ENCODE measurements around the gene CCDC60. TPM values are rescaled to one million over a fixed set of nuclear protein-coding genes. Genes with fewer than 3 reads are reported as not detected.
A peak's percentile ranks its signal among the peaks of the same experiment; 100 is the strongest.

Gene CCDC60
- total RNA-seq, 2 donors from 2014 or later = 1.2 to 4.4 TPM

- ATAC-seq (no peak), DNase-seq (no peak)
- intact Hi-C loops (cut with DNase I, micrococcal nuclease) = no loop called here
Observed at GRCh38 chr12:119475650-119476049, 141.1 kb downstream of the CCDC60 start.

GRCh38 chr12:119476951-119477350 lies 142.4 kb downstream of the CCDC60 start:
- intact Hi-C loops (cut with DNase I, micrococcal nuclease) = no loop called here
- DNase-seq (no peak), ATAC-seq (no peak)

- no peak for ATAC-seq
- DNase-seq = no peak
- intact Hi-C loops (cut with DNase I, micrococcal nuclease) = no loop called here
Observed at GRCh38 chr12:119479121-119479561, 144.6 kb downstream of the CCDC60 start.

DNA sequence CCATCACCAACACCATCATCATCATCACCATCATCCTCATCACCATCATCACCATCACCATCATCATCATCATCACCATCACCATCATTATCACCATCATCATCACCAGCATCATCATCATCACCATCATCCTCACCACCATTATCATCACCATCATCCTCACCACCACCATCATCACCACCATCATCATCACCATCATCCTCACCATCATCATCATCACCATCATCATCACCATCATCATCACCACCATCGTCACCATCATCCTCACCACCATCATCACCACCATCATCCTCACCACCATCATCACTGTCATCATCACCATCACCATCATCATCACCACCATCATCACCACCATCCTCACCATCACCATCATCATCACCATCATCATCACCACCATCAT lies 146.0 kb downstream of the CCDC60 start:
- intact Hi-C loops (cut with DNase I, micrococcal nuclease) = no loop called here
- no peak for ATAC-seq
- no peak for DNase-seq

GRCh38 chr12:119486599-119487154 lies 152.1 kb downstream of the CCDC60 start:
- DNase-seq = no peak
- intact Hi-C loops (cut with DNase I, micrococcal nuclease) = no loop called here
- ATAC-seq = no peak

DNA sequence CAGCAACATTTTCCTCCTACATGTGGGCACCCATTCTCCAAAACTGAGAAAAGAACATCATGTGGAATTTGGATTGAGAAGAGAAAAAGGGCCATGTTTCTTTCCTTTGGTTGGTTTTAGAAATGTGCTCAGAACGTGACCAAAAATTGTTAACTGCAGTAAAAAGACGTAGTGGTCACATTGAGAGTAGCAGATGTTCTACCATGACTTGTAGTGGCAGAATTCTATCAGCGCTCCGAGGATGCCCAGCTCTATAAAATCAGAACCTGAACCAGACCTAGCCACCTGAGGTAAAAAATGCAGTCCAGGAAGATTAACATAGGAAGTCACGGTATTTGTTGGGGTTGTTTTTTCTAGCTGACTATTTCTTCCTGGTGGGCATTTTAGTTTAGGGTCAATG lies 157.3 kb downstream of the CCDC60 start:
- DNase-seq (no peak), ATAC-seq (no peak)
- intact Hi-C loops (cut with DNase I, micrococcal nuclease) = no loop called here

- no peak for DNase-seq
- intact Hi-C loops (cut with DNase I, micrococcal nuclease) = no loop called here
- no peak for ATAC-seq
Observed at GRCh38 chr12:119500209-119500608, 165.7 kb downstream of the CCDC60 start.

GRCh38 chr12:119501052-119501451 lies 166.5 kb downstream of the CCDC60 start:
- no peak for DNase-seq
- no peak for ATAC-seq
- intact Hi-C loops (cut with DNase I, micrococcal nuclease) = no loop called here

DNA sequence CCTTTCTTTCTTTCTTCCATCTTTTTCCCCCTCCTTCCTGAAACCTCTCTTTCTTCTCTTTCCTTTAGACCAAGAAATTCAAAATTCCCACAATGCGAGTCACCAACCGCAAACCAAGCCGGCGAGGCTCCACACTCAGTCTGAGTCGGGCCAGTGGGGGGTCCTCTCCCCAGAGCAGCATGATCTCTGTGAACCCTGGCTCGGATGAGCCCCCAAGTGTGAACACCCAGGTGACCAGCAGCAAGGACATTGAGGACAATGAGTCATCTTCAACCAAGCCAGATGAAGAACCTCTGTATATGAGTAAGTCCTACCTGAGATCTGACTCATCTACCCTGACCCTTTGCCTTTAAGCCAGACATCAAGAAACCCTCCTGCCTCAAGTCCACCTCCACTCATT lies 170.5 kb downstream of the CCDC60 start:
- DNase-seq (no peak), ATAC-seq (no peak)
- intact Hi-C loops (cut with DNase I, micrococcal nuclease) = no loop called here

GRCh38 chr12:119512772-119513497 lies 178.4 kb downstream of the CCDC60 start:
- intact Hi-C loops (cut with DNase I, micrococcal nuclease) = no loop called here
- DNase-seq = no peak
- no peak for ATAC-seq

DNA sequence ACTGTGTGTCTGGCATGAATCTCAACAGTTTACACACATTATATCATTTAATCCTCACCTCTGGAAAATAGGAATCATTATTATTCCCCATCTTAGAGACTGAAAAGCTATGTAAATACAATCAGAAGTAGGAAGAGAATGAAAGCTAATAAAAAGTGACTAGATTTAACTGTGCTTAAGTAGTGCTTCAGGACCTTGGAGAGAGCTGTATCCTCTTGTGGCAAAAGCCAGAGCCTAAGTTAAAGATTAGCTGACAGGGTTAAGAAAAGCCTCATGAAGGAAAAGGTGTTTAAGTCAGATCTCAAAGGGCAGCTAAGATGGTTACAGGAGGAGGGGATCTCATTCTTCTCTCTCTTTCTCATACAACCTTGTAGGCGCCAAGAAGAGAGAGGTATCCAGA lies 193.7 kb downstream of the CCDC60 start:
- no peak for ATAC-seq
- DNase-seq = no peak
- intact Hi-C loops (cut with DNase I, micrococcal nuclease) = no loop called here

- DNase-seq (no peak), ATAC-seq (no peak)
- intact Hi-C loops (cut with DNase I, micrococcal nuclease) = loop anchor here in 1 of 2 donors (10.0 kb wide), 2 partner anchors 426 to 1136 kb away; no protein-coding TSS in a partner anchor
Observed at GRCh38 chr12:119540476-119540875, 205.9 kb downstream of the CCDC60 start.

DNA sequence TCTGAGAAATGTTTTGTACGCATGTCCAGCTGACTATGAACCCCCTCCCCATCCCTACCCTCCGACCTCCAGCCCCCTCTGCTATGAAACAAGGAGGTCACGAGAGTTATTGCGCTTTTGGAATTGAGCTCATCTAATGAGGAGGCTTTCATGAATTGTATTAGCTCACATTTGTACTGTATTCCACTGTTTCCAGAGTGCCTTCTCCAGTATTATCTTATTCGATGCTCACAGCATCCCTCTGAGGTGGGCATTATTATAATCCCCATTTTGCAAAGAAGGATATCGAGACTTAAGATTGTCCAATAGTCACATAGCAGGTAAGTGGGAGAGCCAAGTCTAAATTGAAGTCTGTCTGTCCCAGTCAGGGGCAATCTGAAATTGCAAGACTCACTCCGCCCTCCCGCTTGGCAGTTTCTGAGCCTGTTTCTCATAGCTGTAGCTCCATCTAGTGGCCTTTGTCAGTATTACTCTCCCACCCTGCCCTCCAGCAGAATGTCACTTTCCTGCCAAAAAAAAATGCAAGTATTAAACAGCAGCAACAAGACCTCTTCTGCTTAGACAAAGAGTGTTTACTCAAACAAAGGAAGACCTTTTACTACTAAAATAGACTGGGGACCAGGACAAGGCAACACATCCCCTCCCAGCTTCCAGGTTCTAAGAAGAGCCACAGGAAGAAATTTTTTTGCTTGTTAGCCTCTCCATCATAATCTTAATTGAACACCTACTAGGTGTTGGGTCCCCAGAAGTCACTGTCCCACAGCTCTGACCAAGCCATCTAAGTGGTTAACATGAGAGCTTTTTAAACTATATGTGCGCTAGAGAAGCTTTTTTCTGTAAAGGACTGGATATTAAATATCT lies 210.5 kb downstream of the CCDC60 start:
- ATAC-seq (no peak), DNase-seq (peak in 1 of 2 donors; percentile 51)
- intact Hi-C loops (cut with DNase I, micrococcal nuclease) = loop anchor here in 1 of 2 donors (10.0 kb wide), 2 partner anchors 430 to 1140 kb away; no protein-coding TSS in a partner anchor

GRCh38 chr12:119546340-119546739 lies 211.8 kb downstream of the CCDC60 start:
- ATAC-seq (no peak), DNase-seq (no peak)
- intact Hi-C loops (cut with DNase I, micrococcal nuclease) = loop anchor here in 1 of 2 donors (10.0 kb wide), 2 partner anchors 432 to 1142 kb away; no protein-coding TSS in a partner anchor

GRCh38 chr12:119547001-119547400 lies 212.5 kb downstream of the CCDC60 start:
- no peak for ATAC-seq
- intact Hi-C loops (cut with DNase I, micrococcal nuclease) = loop anchor here in 1 of 2 donors (10.0 kb wide), 2 partner anchors 432 to 1142 kb away; no protein-coding TSS in a partner anchor
- DNase-seq = no peak

GRCh38 chr12:119556854-119557253 lies 222.3 kb downstream of the CCDC60 start:
- DNase-seq (no peak), ATAC-seq (no peak)
- intact Hi-C loops (cut with DNase I, micrococcal nuclease) = no loop called here

GRCh38 chr12:119565404-119565803 lies 230.9 kb downstream of the CCDC60 start:
- ATAC-seq = no peak
- DNase-seq = no peak
- intact Hi-C loops (cut with DNase I, micrococcal nuclease) = no loop called here

- intact Hi-C loops (cut with DNase I, micrococcal nuclease) = no loop called here
- no peak for ATAC-seq
- DNase-seq = no peak
Observed at GRCh38 chr12:119570771-119571170, 236.2 kb downstream of the CCDC60 start.

DNA sequence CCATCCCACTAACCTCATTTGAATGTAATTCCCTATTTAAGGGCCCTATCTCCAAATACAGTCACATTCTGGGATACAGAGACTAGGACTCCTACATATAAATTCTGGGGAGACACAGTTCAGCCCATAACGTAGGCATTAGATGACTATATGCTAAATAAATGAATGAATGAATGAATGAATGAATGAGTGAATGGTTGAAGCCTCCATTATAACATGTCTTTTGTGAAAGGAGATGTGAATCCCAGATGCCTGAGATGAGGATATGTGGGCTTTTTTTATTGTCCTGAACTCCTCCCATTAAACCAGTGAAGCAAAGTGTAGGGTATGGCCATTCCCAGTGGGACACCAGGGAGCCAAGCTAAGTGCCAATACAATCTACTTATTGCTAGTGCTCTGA lies 238.6 kb downstream of the CCDC60 start:
- ATAC-seq (no peak), DNase-seq (no peak)
- intact Hi-C loops (cut with DNase I, micrococcal nuclease) = no loop called here

GRCh38 chr12:119574255-119574654 lies 239.7 kb downstream of the CCDC60 start:
- DNase-seq (no peak), ATAC-seq (no peak)
- intact Hi-C loops (cut with DNase I, micrococcal nuclease) = no loop called here

Measured in left colon (tissue), 2 donors.